HepG2 (cell line): ENCODE results near the gene UGP2. TPM values are rescaled to one million over a fixed set of nuclear protein-coding genes. Genes with fewer than 3 reads are reported as not detected.

Experiments used
- ARNT2 ChIP-seq: sonication (generic); formaldehyde crosslinking; IDR thresholded peaks from 2 replicates; pipeline ENCODE4 v1.8.0; 2022; ENCODE audit warnings: mild to moderate bottlenecking, low read depth, missing genetic modification reagents, moderate library complexity
- CBX1 ChIP-seq: IDR thresholded peaks from one replicate; pipeline ENCODE4 v1.6.1; 2016; ENCODE audit warnings: antibody characterized with exemption, low read depth
- CENPBD1 ChIP-seq: sonication (generic); formaldehyde crosslinking; IDR thresholded peaks from 2 replicates; pipeline ENCODE4 v1.8.0; 2022; ENCODE audit warnings: missing genetic modification reagents, low read depth, mild to moderate bottlenecking, borderline replicate concordance
- EHMT2 ChIP-seq: fragments of 200-600 bp; sonication (generic); IDR thresholded peaks from 2 replicates; pipeline ENCODE4 v1.7.0; 2017; ENCODE audit warnings: antibody characterized with exemption, low read depth, low read length, borderline replicate concordance
- GZF1 ChIP-seq: sonication (generic); formaldehyde crosslinking; IDR thresholded peaks from 2 replicates; pipeline ENCODE4 v1.5.1; 2020; ENCODE audit warnings: mild to moderate bottlenecking, missing genetic modification reagents
- KLF15 ChIP-seq: sonication (generic); formaldehyde crosslinking; IDR thresholded peaks from 2 replicates; pipeline ENCODE4 v1.8.1; 2023; ENCODE audit warnings: borderline replicate concordance, mild to moderate bottlenecking, inconsistent platforms, missing genetic modification reagents, mixed read lengths
- LRRFIP1 ChIP-seq: sonication (generic); formaldehyde crosslinking; conservative IDR thresholded peaks from 2 replicates; pipeline ENCODE4 v1.4.0; 2020; ENCODE audit warnings: missing genetic modification reagents
- MTF2 ChIP-seq: sonication (generic); formaldehyde crosslinking; IDR thresholded peaks from 2 replicates; pipeline ENCODE4 v1.5.0; 2020; ENCODE audit warnings: missing genetic modification reagents, borderline replicate concordance
- POGZ ChIP-seq: sonication (generic); formaldehyde crosslinking; IDR thresholded peaks from 2 replicates; pipeline ENCODE4 v1.4.0; 2020; ENCODE audit warnings: mild to moderate bottlenecking, missing genetic modification reagents
- RBM39 ChIP-seq: fragments of 200-400 bp; formaldehyde crosslinking; IDR thresholded peaks from one replicate; pipeline ENCODE4 v1.6.1; 2018; ENCODE audit warnings: antibody characterized with exemption, mild to moderate bottlenecking, low read depth, low read length; ENCODE audit not compliant: poor library complexity, severe bottlenecking
- RFX5 ChIP-seq: IDR thresholded peaks from 2 replicates; pipeline ENCODE4 v1.6.1; 2011; ENCODE audit warnings: low read depth, low read length, improper control_type of control experiment
- RNF2 ChIP-seq: fragments of 450-650 bp; conservative IDR thresholded peaks from 2 replicates; pipeline ENCODE4 v1.6.1; 2016; ENCODE audit warnings: low read depth
- SNAPC2 ChIP-seq: sonication (generic); formaldehyde crosslinking; IDR thresholded peaks from 2 replicates; pipeline ENCODE4 v1.8.1; 2022; ENCODE audit warnings: mild to moderate bottlenecking, missing genetic modification reagents
- SNRNP70 ChIP-seq: fragments of 200-400 bp; formaldehyde crosslinking; IDR thresholded peaks from 2 replicates; pipeline ENCODE4 v1.6.1; 2017; ENCODE audit warnings: mild to moderate bottlenecking, low read depth, low read length, moderate library complexity
- THAP8 ChIP-seq: sonication (generic); formaldehyde crosslinking; IDR thresholded peaks from 2 replicates; pipeline ENCODE4 v1.5.1; 2020; ENCODE audit warnings: missing genetic modification reagents, mild to moderate bottlenecking, borderline replicate concordance
- ZBTB10 ChIP-seq: sonication (generic); formaldehyde crosslinking; IDR thresholded peaks from 2 replicates; pipeline ENCODE4 v1.4.0; 2020; ENCODE audit warnings: missing genetic modification reagents, borderline replicate concordance
- ZBTB34 ChIP-seq: sonication (generic); formaldehyde crosslinking; IDR thresholded peaks from 2 replicates; pipeline ENCODE4 v1.8.0; 2022; ENCODE audit warnings: mild to moderate bottlenecking, missing genetic modification reagents
- ZNF343 ChIP-seq: sonication (generic); formaldehyde crosslinking; IDR thresholded peaks from 2 replicates; pipeline ENCODE4 v1.4.0; 2020; ENCODE audit warnings: mild to moderate bottlenecking, missing genetic modification reagents
- ZNF580 ChIP-seq: IDR thresholded peaks from 2 replicates; pipeline ENCODE4 v1.6.1; 2016; ENCODE audit warnings: low read depth, borderline replicate concordance
- ZNF598 ChIP-seq: sonication (generic); formaldehyde crosslinking; IDR thresholded peaks from 2 replicates; pipeline ENCODE4 v1.5.1; 2020; ENCODE audit warnings: mild to moderate bottlenecking, missing genetic modification reagents, borderline replicate concordance
- ZNF619 ChIP-seq: sonication (generic); formaldehyde crosslinking; IDR thresholded peaks from 2 replicates; pipeline ENCODE4 v1.4.0; 2020; ENCODE audit warnings: mild to moderate bottlenecking, missing genetic modification reagents
- polyA plus RNA-seq, 8 experiments: library from polyadenylated mRNA; depleted of rRNA in 3 of 8; stranded (reverse) in 7 of 8; unstranded in 1 of 8; fragments of >200 nt; fragmentation: Illumina TruSeq in 4 of 8; extraction: Trizol in 4 of 8; gene quantifications; 2 replicates each; pipeline versions ENCODE4 v1.2.1 to v1.2.3, GENCODE V29; 2011 to 2016; ENCODE audit warnings: low read depth in 4 of 8, missing spikeins in 1 of 8, mixed read lengths in 1 of 8; ENCODE audit not compliant: insufficient read depth in 1 of 8
- total RNA-seq, 5 experiments: library from RNA; depleted of rRNA; stranded (reverse); fragments of >200 nt; fragmentation: Illumina TruSeq; extraction: Trizol; gene quantifications; 2 replicates each; pipeline ENCODE4 v1.2.3, GENCODE V29; 2016; ENCODE audit warnings: low read depth in 1 of 5

The UGP2 gene
- total and polyA plus RNA-seq, 2 of the 13 experiments (the other 11 are each of a cell fraction or from before 2014, with no cell fraction given): 96.0 to 134 TPM

- 0 out of 2 replicates have a peak, but pooled peaks have one; percentile 9 for TF ChIP-seq ZBTB10 (CRISPR knock-in tag)
- no peak for TF ChIP-seq CENPBD1 (CRISPR knock-in tag)
- peak; percentile 20; the same call in 1 of the 2 replicates for TF ChIP-seq THAP8 (CRISPR knock-in tag)
- TF ChIP-seq ARNT2 (CRISPR knock-in tag): peak; percentile 89; the same call in 1 of the 2 replicates
- no peak for TF ChIP-seq ZNF580 (CRISPR knock-in tag)
- TF ChIP-seq POGZ (CRISPR knock-in tag): no peak
- TF ChIP-seq SNAPC2 (CRISPR knock-in tag): peak; percentile 94
- TF ChIP-seq MTF2 (CRISPR knock-in tag): no peak
- no peak for TF ChIP-seq RBM39
- 0 out of 2 replicates have a peak, but pooled peaks have one; percentile 44 for TF ChIP-seq ZNF343
- peak; percentile 59; the same call in 1 of the 2 replicates for TF ChIP-seq ZNF598 (CRISPR knock-in tag)
- TF ChIP-seq RNF2: peak; percentile 63; the same call in 1 of the 2 replicates
- no peak for TF ChIP-seq LRRFIP1
- TF ChIP-seq ZNF619 (CRISPR knock-in tag): no peak
- TF ChIP-seq CBX1: no peak
- TF ChIP-seq RFX5: no peak
- 0 out of 2 replicates have a peak, but pooled peaks have one; percentile 30 for TF ChIP-seq GZF1 (CRISPR knock-in tag)
- TF ChIP-seq ZBTB34: peak; percentile 75; the same call in 1 of the 2 replicates
- TF ChIP-seq KLF15 (CRISPR knock-in tag): peak; percentile 60; the same call in 1 of the 2 replicates
- TF ChIP-seq SNRNP70: no peak
- no peak for TF ChIP-seq EHMT2
Measured at GRCh38 chr2:63840081-63840784, 1.5 kb upstream of the UGP2 start (continued).
